ENCODE measurements around the gene CP. TPM values are rescaled to one million over a fixed set of nuclear protein-coding genes. Genes with fewer than 3 reads are reported as not detected.

Gene CP
- total RNA-seq = 0.32 TPM in 1 of 2 replicates, not detected in the other
- long read RNA-seq = 0 reads

- no peaks in the 10 kb centered on the region for H3K9me3 Mint-ChIP-seq (ENCODE audit: unreplicated experiment)
- H3K27ac Mint-ChIP-seq (ENCODE audit: unreplicated experiment) = no peak within 1 kb of the TSS
- H3K36me3 Mint-ChIP-seq (ENCODE audit: unreplicated experiment) = no peaks in the 10 kb centered on the region
- peaks cover 13% of the 10 kb centered on the region for H3K4me1 Mint-ChIP-seq (ENCODE audit: unreplicated experiment)
- DNase-seq (ENCODE audit: extremely low spot score, unreplicated experiment) = no peak
- H3K27me3 Mint-ChIP-seq (ENCODE audit: unreplicated experiment) = no peaks in the 10 kb centered on the region
- no peak for TF ChIP-seq CTCF (IDR thresholded peaks at IDR 0.05)
- no peak within 1 kb of the TSS for H3K4me3 Mint-ChIP-seq (ENCODE audit: unreplicated experiment)
Measured at GRCh38 chr3:149221783-149222517, at the start of gene CP. Gene CP (minus strand): TSS chr3:149221829. CDS start chr3:149221792, 37 bp downstream.

- Mint-ChIP-seq H3K9me3 (ENCODE audit: unreplicated experiment) (no peaks in the 10 kb centered on the region), H3K36me3 (ENCODE audit: unreplicated experiment) (no peaks in the 10 kb centered on the region), H3K4me1 (ENCODE audit: unreplicated experiment) (peaks cover 38% of the 10 kb centered on the region), H3K4me3 (ENCODE audit: unreplicated experiment) (no peak overlapping the region), H3K27ac (ENCODE audit: unreplicated experiment) (peak overlapping the region; percentile 11), H3K27me3 (ENCODE audit: unreplicated experiment) (no peaks in the 10 kb centered on the region)
- DNase-seq (ENCODE audit: extremely low spot score, unreplicated experiment) = no peak
- TF ChIP-seq CTCF (IDR thresholded peaks at IDR 0.05) = no peak
Measured at GRCh38 chr3:149270180-149270579, 48.6 kb upstream of the CP start.

DNA sequence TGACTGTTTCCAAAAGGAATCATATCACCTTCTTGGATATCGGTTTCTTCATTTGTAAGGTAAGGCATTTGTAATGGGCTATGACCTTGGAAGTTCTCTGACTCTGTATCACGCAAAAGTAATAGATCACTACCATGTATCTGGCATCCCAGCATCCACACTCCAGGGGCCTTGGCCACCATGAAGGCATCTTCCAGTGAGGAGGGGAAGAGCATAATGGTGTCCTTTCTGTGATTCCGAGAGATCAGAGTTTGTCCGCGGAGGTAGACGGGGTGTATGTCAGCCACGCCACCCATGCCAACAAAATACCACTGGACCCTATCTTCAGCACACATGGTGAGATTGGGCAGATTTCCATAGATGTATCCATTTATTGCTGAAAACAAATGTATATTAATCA lies 48.1 kb upstream of the CP start:
- H3K4me1 Mint-ChIP-seq (ENCODE audit: unreplicated experiment) = peaks cover 33% of the 10 kb centered on the region
- H3K36me3 Mint-ChIP-seq (ENCODE audit: unreplicated experiment) = no peaks in the 10 kb centered on the region
- DNase-seq (ENCODE audit: extremely low spot score, unreplicated experiment) = no peak
- no peaks in the 10 kb centered on the region for H3K9me3 Mint-ChIP-seq (ENCODE audit: unreplicated experiment)
- TF ChIP-seq CTCF (IDR thresholded peaks at IDR 0.05) = no peak
- no peaks in the 10 kb centered on the region for H3K27me3 Mint-ChIP-seq (ENCODE audit: unreplicated experiment)
- no peak overlapping the region for H3K27ac Mint-ChIP-seq (ENCODE audit: unreplicated experiment)
- no peak overlapping the region for H3K4me3 Mint-ChIP-seq (ENCODE audit: unreplicated experiment)

- peaks cover 18% of the 10 kb centered on the region for H3K4me1 Mint-ChIP-seq (ENCODE audit: unreplicated experiment)
- H3K27me3 Mint-ChIP-seq (ENCODE audit: unreplicated experiment) = no peaks in the 10 kb centered on the region
- no peaks in the 10 kb centered on the region for H3K36me3 Mint-ChIP-seq (ENCODE audit: unreplicated experiment)
- no peak for TF ChIP-seq CTCF (IDR thresholded peaks at IDR 0.05)
- H3K4me3 Mint-ChIP-seq (ENCODE audit: unreplicated experiment) = no peak overlapping the region
- no peak for DNase-seq (ENCODE audit: extremely low spot score, unreplicated experiment)
- no peaks in the 10 kb centered on the region for H3K9me3 Mint-ChIP-seq (ENCODE audit: unreplicated experiment)
- H3K27ac Mint-ChIP-seq (ENCODE audit: unreplicated experiment) = no peak overlapping the region
Measured at GRCh38 chr3:149267565-149267964, 45.9 kb upstream of the CP start.

DNA sequence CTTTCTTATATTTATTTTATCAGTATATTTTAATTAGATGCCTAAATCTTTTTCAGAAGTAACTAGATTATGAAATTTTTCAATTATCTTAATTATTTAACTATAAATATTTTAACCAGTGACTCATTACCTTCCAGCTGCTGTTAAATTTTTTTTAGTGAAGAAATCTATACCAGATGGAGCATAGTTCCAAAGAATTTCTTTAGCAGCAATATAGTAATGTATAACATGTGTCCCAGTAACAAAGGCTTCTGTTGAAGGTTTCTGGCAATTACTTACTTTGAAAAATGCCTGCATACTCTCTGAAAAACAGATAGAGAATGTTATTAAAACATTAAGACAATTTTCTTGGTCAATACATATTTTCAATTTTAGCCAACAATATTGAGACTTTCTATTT lies 45.1 kb upstream of the CP start:
- peaks cover 15% of the 10 kb centered on the region for H3K4me1 Mint-ChIP-seq (ENCODE audit: unreplicated experiment)
- no peaks in the 10 kb centered on the region for H3K27me3 Mint-ChIP-seq (ENCODE audit: unreplicated experiment)
- no peak overlapping the region for H3K4me3 Mint-ChIP-seq (ENCODE audit: unreplicated experiment)
- H3K36me3 Mint-ChIP-seq (ENCODE audit: unreplicated experiment) = no peaks in the 10 kb centered on the region
- DNase-seq (ENCODE audit: extremely low spot score, unreplicated experiment) = no peak
- H3K9me3 Mint-ChIP-seq (ENCODE audit: unreplicated experiment) = no peaks in the 10 kb centered on the region
- no peak for TF ChIP-seq CTCF (IDR thresholded peaks at IDR 0.05)
- no peak overlapping the region for H3K27ac Mint-ChIP-seq (ENCODE audit: unreplicated experiment)

All from osteocyte (in vitro differentiated cells).